Measurements from ENCODE around the gene MTHFD1L.
"Not testable (repeated sequence)": the region's sequence is repeated elsewhere in the genome, so short reads cannot be mapped to it uniquely, and the experiment has no call there.

MTHFD1L gene

GRCh38 chr6:151070631-151071051 lies 205.1 kb downstream of the MTHFD1L start:
- DNase-seq, result no peak

- no peak for DNase-seq
Observed at GRCh38 chr6:151071295-151071694, 205.8 kb downstream of the MTHFD1L start.

- DNase-seq, result no peak
Observed at GRCh38 chr6:151073146-151073545, 207.6 kb downstream of the MTHFD1L start.

GRCh38 chr6:151073701-151074100 lies 208.2 kb downstream of the MTHFD1L start:
- DNase-seq, result no peak

GRCh38 chr6:151075005-151075404 lies 209.5 kb downstream of the MTHFD1L start:
- no peak for DNase-seq

GRCh38 chr6:151075527-151075926 lies 210.0 kb downstream of the MTHFD1L start:
- DNase-seq, result no peak

GRCh38 chr6:151075930-151076555 lies 210.5 kb downstream of the MTHFD1L start:
- no peak for DNase-seq

GRCh38 chr6:151078655-151079054 lies 213.2 kb downstream of the MTHFD1L start:
- no peak for DNase-seq

GRCh38 chr6:151081656-151082055 lies 216.2 kb downstream of the MTHFD1L start:
- no peak for DNase-seq

GRCh38 chr6:151082079-151082478 lies 216.6 kb downstream of the MTHFD1L start:
- no peak for DNase-seq

GRCh38 chr6:151084275-151084674 lies 218.8 kb downstream of the MTHFD1L start:
- no peak for DNase-seq

GRCh38 chr6:151087055-151087454 lies 221.6 kb downstream of the MTHFD1L start:
- DNase-seq, result not testable (repeated sequence)

GRCh38 chr6:151087861-151088598 lies 222.5 kb downstream of the MTHFD1L start:
- no peak for DNase-seq

GRCh38 chr6:151088599-151088935 lies 223.1 kb downstream of the MTHFD1L start:
- no peak for DNase-seq

GRCh38 chr6:151088963-151089362 lies 223.5 kb downstream of the MTHFD1L start:
- no peak for DNase-seq

GRCh38 chr6:151089978-151090377 lies 224.5 kb downstream of the MTHFD1L start:
- no peak for DNase-seq

- DNase-seq, result no peak
Observed at GRCh38 chr6:151091571-151091970, 226.1 kb downstream of the MTHFD1L start.

- no peak for DNase-seq
Observed at GRCh38 chr6:151092591-151092990, 227.1 kb downstream of the MTHFD1L start.

GRCh38 chr6:151093706-151094105 lies 228.2 kb downstream of the MTHFD1L start:
- no peak for DNase-seq

- no peak for DNase-seq
Observed at GRCh38 chr6:151095538-151096254, 230.2 kb downstream of the MTHFD1L start.

GRCh38 chr6:151096255-151096612 lies 230.7 kb downstream of the MTHFD1L start:
- no peak for DNase-seq

GRCh38 chr6:151096691-151097606 lies 231.4 kb downstream of the MTHFD1L start:
- no peak for DNase-seq

- no peak for DNase-seq
Observed at GRCh38 chr6:151098166-151098565, 232.7 kb downstream of the MTHFD1L start.
